Keratinocyte (primary cell): Measurements from ENCODE around the gene SCN10A. TPM values are rescaled to one million over a fixed set of nuclear protein-coding genes. Genes with fewer than 3 reads are reported as not detected.

Experiments
- DNase-seq: peaks from one replicate; pipeline ENCODE4 v3.0.0-alpha.2; 2011; ENCODE audit warnings: low read depth, missing footprints, low spot score
- FAIRE-seq: peaks from 2 replicates; lab custom pipeline; 2011; peaks lifted over from hg19 to GRCh38; lab: Jason Lieb, UNC
- H2AFZ ChIP-seq: 2 replicates; pipeline ENCODE4 v1.6.0; 2012; ENCODE audit warnings: low read length, control low read depth, inconsistent platforms; ENCODE audit not compliant: control insufficient read depth
- H3K27ac ChIP-seq: 2 replicates; pipeline ENCODE4 v1.5.1; 2011; ENCODE audit warnings: low read length; ENCODE audit not compliant: control insufficient read depth, insufficient read depth
- H3K27me3 ChIP-seq: 3 replicates; pipeline ENCODE4 v1.6.0; 2011; ENCODE audit warnings: low read length; ENCODE audit not compliant: control insufficient read depth, insufficient read depth; ENCODE audit errors: extremely low read depth
- H3K36me3 ChIP-seq, 2 experiments: 2 replicates in 1 of 2; 3 replicates in 1 of 2; pipeline ENCODE4 v1.5.1; 2011; ENCODE audit warnings: low read length in 2 of 2, mild to moderate bottlenecking in 1 of 2; ENCODE audit not compliant: control insufficient read depth in 2 of 2, insufficient read depth in 2 of 2; ENCODE audit errors: extremely low read depth in 1 of 2
- H3K4me1 ChIP-seq: 3 replicates; pipeline ENCODE4 v1.5.1; 2011; ENCODE audit warnings: low read length; ENCODE audit not compliant: control insufficient read depth, insufficient read depth; ENCODE audit errors: extremely low read depth
- H3K4me2 ChIP-seq: 3 replicates; pipeline ENCODE4 v1.6.0; 2011; ENCODE audit warnings: low read depth, low read length; ENCODE audit not compliant: control insufficient read depth, insufficient read depth; ENCODE audit errors: extremely low read depth
- H3K4me3 ChIP-seq, 3 experiments: fragments of 200-600 bp in 1 of 3; sonication (generic) in 1 of 3; 2 replicates in 2 of 3; 3 replicates in 1 of 3; pipeline ENCODE4 v1.5.1; 2011 to 2016; ENCODE audit warnings: low read length in 3 of 3, mild to moderate bottlenecking in 3 of 3, control low read depth in 2 of 3, inconsistent platforms in 1 of 3, low read depth in 1 of 3, mixed read lengths in 1 of 3, mixed run types in 1 of 3, moderate library complexity in 1 of 3; ENCODE audit not compliant: control insufficient read depth in 2 of 3, insufficient read depth in 2 of 3; ENCODE audit errors: extremely low read depth in 1 of 3
- H3K79me2 ChIP-seq: 2 replicates; pipeline ENCODE4 v1.6.0; 2012; ENCODE audit warnings: low read length; ENCODE audit not compliant: control insufficient read depth, insufficient read depth
- H3K9ac ChIP-seq: 3 replicates; pipeline ENCODE4 v1.6.0; 2011; ENCODE audit warnings: low read length; ENCODE audit not compliant: control insufficient read depth, insufficient read depth; ENCODE audit errors: extremely low read depth
- H3K9me1 ChIP-seq: 3 replicates; pipeline ENCODE4 v1.6.0; 2011; ENCODE audit warnings: low read length; ENCODE audit not compliant: control insufficient read depth, insufficient read depth; ENCODE audit errors: extremely low read depth
- H3K9me3 ChIP-seq: 2 replicates; pipeline ENCODE4 v1.5.1; 2012; ENCODE audit warnings: low read depth, low read length; ENCODE audit not compliant: control insufficient read depth
- H4K20me1 ChIP-seq: 3 replicates; pipeline ENCODE4 v1.6.0; 2011; ENCODE audit warnings: low read length; ENCODE audit not compliant: control insufficient read depth, insufficient read depth; ENCODE audit errors: extremely low read depth
- EZH2 ChIP-seq: IDR thresholded peaks from one replicate; pipeline ENCODE4 v1.6.1; 2012; ENCODE audit warnings: inconsistent platforms, mild to moderate bottlenecking, low read length, moderate library complexity
- dilution Hi-C: fragments of 300-500 bp; cut with MboI; formaldehyde crosslinking; loops from one replicate; pipeline ENCODE4 v1.7.0; 2020; ENCODE audit warnings: low sequenced_read_pairs; ENCODE audit not compliant: extremely low pct_ligation_motif_present
- polyA plus RNA-seq, 5 experiments: library from polyadenylated mRNA; depleted of rRNA in 3 of 5; stranded (reverse) in 3 of 5; stranded (forward) in 1 of 5; unstranded in 1 of 5; fragments of >200 nt; gene quantifications; 1 replicate in 1 of 5; 2 replicates in 3 of 5; 3 replicates in 1 of 5; pipeline versions ENCODE4 v1.2.1 to v1.2.3, GENCODE V29; 2011 to 2012; ENCODE audit warnings: missing spikeins in 2 of 5, low read depth in 1 of 5, low replicate concordance in 1 of 5
- TF ChIP-seq, protein P1 (sequence below), 3 experiments: IDR thresholded peaks in 1 of 3; conservative IDR thresholded peaks in 1 of 3; optimal IDR thresholded peaks in 1 of 3; 2 replicates in 2 of 3; 3 replicates in 1 of 3; pipeline versions ENCODE3 to v1.5.1; 2011; ENCODE audit warnings: low read length in 3 of 3, mild to moderate bottlenecking in 3 of 3, moderate library complexity in 2 of 3, control low read depth in 1 of 3, inconsistent platforms in 1 of 3; ENCODE audit not compliant: insufficient read depth in 2 of 3; ENCODE audit errors: extremely low read depth in 1 of 3

The SCN10A gene
- polyA plus RNA-seq, 1 donor (not counting 4 experiments of a cell fraction or from before 2014, with no cell fraction given): not detected

GRCh38 chr3:38823186-38823585 lies 7.2 kb upstream of the SCN10A start:
- H3K4me3 ChIP-seq: no peak overlapping the region
- H3K4me1 ChIP-seq: no peaks in the 10 kb centered on the region
- DNase-seq: no peak
- H3K36me3 ChIP-seq: no peaks in the 10 kb centered on the region
- H2AFZ ChIP-seq: no peak overlapping the region
- no peak overlapping the region for H3K27ac ChIP-seq
- H3K4me2 ChIP-seq: no peak overlapping the region
- no peak overlapping the region for H3K9ac ChIP-seq
- no peaks in the 10 kb centered on the region for H4K20me1 ChIP-seq
- H3K9me3 ChIP-seq: no peaks in the 10 kb centered on the region
- no peaks in the 10 kb centered on the region for H3K79me2 ChIP-seq
- no peaks in the 10 kb centered on the region for H3K27me3 ChIP-seq
- dilution Hi-C loops: no loop called here
- no peak for TF ChIP-seq EZH2
- TF ChIP-seq, protein P1, sequence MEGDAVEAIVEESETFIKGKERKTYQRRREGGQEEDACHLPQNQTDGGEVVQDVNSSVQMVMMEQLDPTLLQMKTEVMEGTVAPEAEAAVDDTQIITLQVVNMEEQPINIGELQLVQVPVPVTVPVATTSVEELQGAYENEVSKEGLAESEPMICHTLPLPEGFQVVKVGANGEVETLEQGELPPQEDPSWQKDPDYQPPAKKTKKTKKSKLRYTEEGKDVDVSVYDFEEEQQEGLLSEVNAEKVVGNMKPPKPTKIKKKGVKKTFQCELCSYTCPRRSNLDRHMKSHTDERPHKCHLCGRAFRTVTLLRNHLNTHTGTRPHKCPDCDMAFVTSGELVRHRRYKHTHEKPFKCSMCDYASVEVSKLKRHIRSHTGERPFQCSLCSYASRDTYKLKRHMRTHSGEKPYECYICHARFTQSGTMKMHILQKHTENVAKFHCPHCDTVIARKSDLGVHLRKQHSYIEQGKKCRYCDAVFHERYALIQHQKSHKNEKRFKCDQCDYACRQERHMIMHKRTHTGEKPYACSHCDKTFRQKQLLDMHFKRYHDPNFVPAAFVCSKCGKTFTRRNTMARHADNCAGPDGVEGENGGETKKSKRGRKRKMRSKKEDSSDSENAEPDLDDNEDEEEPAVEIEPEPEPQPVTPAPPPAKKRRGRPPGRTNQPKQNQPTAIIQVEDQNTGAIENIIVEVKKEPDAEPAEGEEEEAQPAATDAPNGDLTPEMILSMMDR (optimal IDR thresholded peaks at IDR 0.05 in 1 of 3, IDR thresholded peaks at IDR 0.05 in 1 of 3, conservative IDR thresholded peaks at IDR 0.05 in 1 of 3; ENCODE audit: extremely low read depth in 1 of 3, insufficient read depth in 2 of 3, low read length in 3 of 3): no peak
- H3K9me1 ChIP-seq: no peaks in the 10 kb centered on the region
- FAIRE-seq: no peak

- no peak for FAIRE-seq
- H3K4me1 ChIP-seq: no peaks in the 10 kb centered on the region
- TF ChIP-seq EZH2: no peak
- TF ChIP-seq, protein P1 (optimal IDR thresholded peaks at IDR 0.05 in 1 of 3, IDR thresholded peaks at IDR 0.05 in 1 of 3, conservative IDR thresholded peaks at IDR 0.05 in 1 of 3; ENCODE audit: extremely low read depth in 1 of 3, insufficient read depth in 2 of 3, low read length in 3 of 3): no peak
- H3K4me2 ChIP-seq: no peak overlapping the region
- no peak for DNase-seq
- dilution Hi-C loops: no loop called here
- H3K27ac ChIP-seq: no peak overlapping the region
- no peaks in the 10 kb centered on the region for H3K36me3 ChIP-seq
- H2AFZ ChIP-seq: no peak overlapping the region
- no peaks in the 10 kb centered on the region for H3K9me3 ChIP-seq
- H3K9me1 ChIP-seq: no peaks in the 10 kb centered on the region
- no peak overlapping the region for H3K9ac ChIP-seq
- H4K20me1 ChIP-seq: no peaks in the 10 kb centered on the region
- H3K4me3 ChIP-seq: no peak overlapping the region
- H3K27me3 ChIP-seq: no peaks in the 10 kb centered on the region
- H3K79me2 ChIP-seq: no peaks in the 10 kb centered on the region
Measured at GRCh38 chr3:38811822-38812221, 4.2 kb downstream of the SCN10A start.
